ENCODE results near the gene SAMD5. TPM values are rescaled to one million over a fixed set of nuclear protein-coding genes. Genes with fewer than 3 reads are reported as not detected.

SAMD5 gene
- total and polyA plus RNA-seq, 3 donors from 2014 or later = 4.9 to 27.9 (median 27.2) TPM

GRCh38 chr6:147515327-147515726 lies 6.8 kb downstream of the SAMD5 start:
- Histone ChIP-seq H3K27ac (no peak overlapping the region), H3K36me3 (ENCODE audit: low read depth, missing control alignments) (no peaks in the 10 kb centered on the region), H3K4me3 (no peak overlapping the region), H3K4me1 (no peaks in the 10 kb centered on the region), H3K27me3 (no peaks in the 10 kb centered on the region), H3K9me3 (no peaks in the 10 kb centered on the region)
- no peak for DNase-seq
- no peak for TF ChIP-seq POLR2A (IDR thresholded peaks at IDR 0.05)
- TF ChIP-seq CTCF (IDR thresholded peaks at IDR 0.05) = no peak
- 84 to 94% methylated on average over 2 of the region's 2 CpGs for WGBS, 2 donors
- intact Hi-C loops (cut with DNase I; ENCODE audit: low total_unique reads) = no loop called here

GRCh38 chr6:147522597-147522996 lies 14.1 kb downstream of the SAMD5 start:
- DNase-seq = no peak
- H3K27ac ChIP-seq = no peak overlapping the region
- H3K4me1 ChIP-seq = peaks cover 6% of the 10 kb centered on the region
- H3K9me3 ChIP-seq = no peaks in the 10 kb centered on the region
- 93 to 100% methylated on average over 1 of the region's 1 CpG for WGBS, 2 donors
- intact Hi-C loops (cut with DNase I; ENCODE audit: low total_unique reads) = no loop called here
- TF ChIP-seq CTCF (IDR thresholded peaks at IDR 0.05) (no peak), POLR2A (IDR thresholded peaks at IDR 0.05) (no peak)
- no peak overlapping the region for H3K4me3 ChIP-seq
- H3K36me3 ChIP-seq (ENCODE audit: low read depth, missing control alignments) = no peaks in the 10 kb centered on the region
- H3K27me3 ChIP-seq = no peaks in the 10 kb centered on the region

- no peaks in the 10 kb centered on the region for H3K36me3 ChIP-seq (ENCODE audit: low read depth, missing control alignments)
- TF ChIP-seq POLR2A (IDR thresholded peaks at IDR 0.05) = no peak
- TF ChIP-seq CTCF (IDR thresholded peaks at IDR 0.05) = no peak
- 91 to 92% methylated on average over 5 of the region's 5 CpGs for WGBS, 2 donors
- H3K4me3 ChIP-seq = no peak overlapping the region
- DNase-seq = no peak
- no peak overlapping the region for H3K27ac ChIP-seq
- intact Hi-C loops (cut with DNase I; ENCODE audit: low total_unique reads) = no loop called here
- no peaks in the 10 kb centered on the region for H3K9me3 ChIP-seq
- peaks cover 6% of the 10 kb centered on the region for H3K4me1 ChIP-seq
- H3K27me3 ChIP-seq = no peaks in the 10 kb centered on the region
Observed at GRCh38 chr6:147525519-147526209, 17.2 kb downstream of the SAMD5 start.

GRCh38 chr6:147527197-147527596 lies 18.7 kb downstream of the SAMD5 start:
- WGBS, 2 donors = 89 to 91% methylated on average over 4 of the region's 4 CpGs
- H3K27ac ChIP-seq = no peak overlapping the region
- peaks cover 6% of the 10 kb centered on the region for H3K4me1 ChIP-seq
- H3K4me3 ChIP-seq = no peak overlapping the region
- no peak for DNase-seq
- no peaks in the 10 kb centered on the region for H3K9me3 ChIP-seq
- no peaks in the 10 kb centered on the region for H3K27me3 ChIP-seq
- H3K36me3 ChIP-seq (ENCODE audit: low read depth, missing control alignments) = no peaks in the 10 kb centered on the region
- no peak for TF ChIP-seq CTCF (IDR thresholded peaks at IDR 0.05)
- no peak for TF ChIP-seq POLR2A (IDR thresholded peaks at IDR 0.05)
- intact Hi-C loops (cut with DNase I; ENCODE audit: low total_unique reads) = no loop called here

- no peaks in the 10 kb centered on the region for H3K4me1 ChIP-seq
- intact Hi-C loops (cut with DNase I; ENCODE audit: low total_unique reads) = no loop called here
- no peak overlapping the region for H3K4me3 ChIP-seq
- no peaks in the 10 kb centered on the region for H3K36me3 ChIP-seq (ENCODE audit: low read depth, missing control alignments)
- no peaks in the 10 kb centered on the region for H3K9me3 ChIP-seq
- DNase-seq = no peak
- no peak overlapping the region for H3K27ac ChIP-seq
- no peaks in the 10 kb centered on the region for H3K27me3 ChIP-seq
- TF ChIP-seq POLR2A (IDR thresholded peaks at IDR 0.05) (no peak), CTCF (IDR thresholded peaks at IDR 0.05) (no peak)
Observed at GRCh38 chr6:147528511-147529145, 20.1 kb downstream of the SAMD5 start.
